HG02885 (cell line): ENCODE data around the gene H3-3A.
A peak's percentile ranks its signal among the peaks of the same experiment; 100 is the strongest.
"Not testable (repeated sequence)": the region's sequence is repeated elsewhere in the genome, so short reads cannot be mapped to it uniquely, and the experiment has no call there.

Experiments used
- ATAC-seq: cut with Tn5 transposase; IDR thresholded peaks from one replicate; pipeline ENCODE4 v1.9.1; 2021; ENCODE audit warnings: mild to moderate bottlenecking; ENCODE audit not compliant: unreplicated experiment, poor library complexity

H3-3A gene

DNA sequence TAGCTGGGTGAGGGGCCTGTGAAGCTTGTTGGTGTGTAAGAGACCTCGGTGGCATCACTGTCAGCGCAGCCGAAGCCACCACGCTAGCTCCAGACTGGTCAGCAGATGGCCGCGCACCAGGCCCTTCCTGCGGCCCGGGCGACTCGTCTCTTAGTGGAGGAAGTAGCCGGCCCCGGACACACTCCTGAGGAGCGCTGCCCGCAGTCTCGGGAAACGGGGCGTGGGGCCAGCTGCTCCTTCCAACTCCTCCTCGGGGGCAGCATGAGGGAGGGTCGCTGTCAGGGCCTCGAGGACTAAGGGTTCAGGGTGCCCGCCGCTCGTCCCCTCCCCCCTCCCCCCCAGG is 20.4 kb downstream of the H3-3A start:
- ATAC-seq, result peak; percentile 34

GRCh38 chr1:226083302-226084101 is 21.0 kb downstream of the H3-3A start:
- ATAC-seq, result peak; percentile 92

- no peak for ATAC-seq
Observed at GRCh38 chr1:226085675-226086285, 23.3 kb downstream of the H3-3A start.

GRCh38 chr1:226086776-226087175 is 24.3 kb downstream of the H3-3A start:
- no peak for ATAC-seq

DNA sequence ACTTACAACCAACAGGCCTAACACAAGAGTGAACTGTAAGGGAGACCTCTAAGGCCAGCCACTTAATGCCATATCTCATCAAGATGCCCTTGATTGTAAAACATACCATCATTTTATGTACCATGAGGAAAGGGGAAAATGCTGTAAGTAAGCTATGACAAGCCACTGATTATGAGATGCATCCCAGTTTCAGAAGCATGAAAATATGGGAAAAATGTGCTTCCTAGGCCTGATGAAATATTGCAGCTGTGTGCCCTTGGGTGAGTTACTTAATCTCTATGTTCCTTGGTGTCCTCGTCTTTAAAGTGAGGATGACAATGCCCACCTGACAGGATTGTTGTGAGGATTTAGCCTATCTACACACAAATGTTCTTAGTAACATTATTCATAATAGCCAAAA is 28.9 kb downstream of the H3-3A start:
- ATAC-seq, result no peak

GRCh38 chr1:226092048-226092820 is 29.7 kb downstream of the H3-3A start:
- ATAC-seq, result not testable (repeated sequence)

GRCh38 chr1:226092965-226093364 is 30.4 kb downstream of the H3-3A start:
- no peak for ATAC-seq

GRCh38 chr1:226093621-226094020 is 31.1 kb downstream of the H3-3A start:
- ATAC-seq, result no peak

DNA sequence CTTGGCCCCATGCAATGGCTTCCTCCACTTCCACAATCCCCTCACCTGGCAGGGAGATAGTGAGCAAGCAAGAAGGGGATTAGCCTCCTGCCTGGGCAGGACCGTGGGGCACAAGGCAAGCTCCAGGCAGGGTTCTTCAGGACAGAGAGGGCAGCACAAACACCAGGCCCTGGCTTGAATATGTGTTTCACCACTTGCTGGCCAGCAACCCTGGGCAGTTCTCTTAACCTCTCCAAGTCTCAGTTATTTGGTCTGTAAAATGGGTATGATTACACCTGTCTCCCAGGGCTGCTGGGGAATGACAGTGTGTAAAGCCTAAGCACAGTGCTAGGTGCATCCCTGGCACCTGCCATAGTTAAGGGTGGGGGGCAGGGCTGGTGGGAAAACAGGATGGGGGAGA is 31.9 kb downstream of the H3-3A start:
- ATAC-seq, result no peak

DNA sequence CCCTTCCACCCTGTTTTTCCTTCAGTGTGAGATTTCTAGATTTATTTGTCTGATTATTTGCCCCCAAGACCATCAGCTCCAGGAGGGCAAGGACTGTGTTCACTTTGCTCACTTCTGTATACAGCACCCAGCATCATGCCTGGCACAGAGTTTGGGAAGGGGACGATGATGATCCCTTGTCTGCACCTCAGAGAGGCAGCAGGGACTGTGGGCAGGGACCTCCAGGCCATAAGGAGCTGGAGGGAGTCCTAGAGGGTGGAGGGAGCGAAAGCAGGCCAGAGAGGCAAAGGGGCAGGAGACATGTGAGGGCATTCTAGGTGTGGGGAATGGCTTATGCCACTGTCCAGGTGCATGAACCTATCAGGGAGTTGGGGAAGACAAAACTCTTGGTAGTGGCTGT is 32.8 kb downstream of the H3-3A start:
- no peak for ATAC-seq

- ATAC-seq, result no peak
Observed at GRCh38 chr1:226097866-226098625, 35.5 kb downstream of the H3-3A start.

DNA sequence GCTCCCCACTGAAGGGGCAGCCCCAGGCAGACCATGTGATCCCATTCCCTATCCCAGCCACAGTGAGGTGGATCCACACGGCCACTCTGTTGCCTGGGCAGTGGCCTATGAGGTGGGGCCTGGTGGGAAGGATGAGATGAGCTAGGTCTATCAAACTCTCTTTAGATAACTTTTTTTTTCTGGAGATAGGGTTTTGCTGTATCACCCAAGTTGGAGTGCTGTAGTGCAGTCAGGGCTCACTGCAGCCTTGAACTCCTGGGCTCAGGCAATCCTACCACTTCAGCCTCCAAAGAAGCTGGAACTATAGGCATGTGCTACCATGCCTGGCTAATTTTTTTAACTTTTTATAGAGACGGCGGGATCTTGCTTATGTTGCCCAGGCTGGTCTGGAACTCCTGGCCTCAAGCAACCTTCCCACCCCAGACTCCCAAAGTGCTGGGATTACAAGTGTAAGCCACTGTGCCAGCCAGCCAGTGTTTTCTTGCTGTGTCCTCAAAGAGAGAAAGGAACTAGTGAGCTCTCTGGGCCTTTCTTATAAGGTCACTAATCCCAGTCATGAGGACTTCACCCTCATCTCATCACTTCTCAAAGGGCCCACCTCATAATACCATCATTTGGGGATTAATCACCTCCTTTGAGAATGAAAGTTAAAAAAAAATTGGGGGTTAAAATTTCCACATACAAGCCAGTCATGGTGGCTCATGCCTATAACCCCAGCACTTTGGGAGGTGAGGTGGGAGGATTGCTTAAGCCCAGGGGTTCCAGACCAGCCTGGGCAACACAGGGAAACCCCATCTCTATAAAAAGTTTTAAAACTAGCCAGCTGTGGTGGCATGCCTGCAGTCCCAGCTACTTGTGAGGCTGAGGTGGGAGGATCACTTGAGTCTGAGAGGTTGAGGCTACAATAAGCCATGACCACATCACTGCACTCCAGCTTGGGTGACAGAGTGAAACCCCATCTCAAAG is 36.6 kb downstream of the H3-3A start:
- ATAC-seq, result no peak

GRCh38 chr1:226100436-226101391 is 38.2 kb downstream of the H3-3A start:
- ATAC-seq, result peak; percentile 52

GRCh38 chr1:226104671-226105121 is 42.2 kb downstream of the H3-3A start:
- no peak for ATAC-seq

- no peak for ATAC-seq
Observed at GRCh38 chr1:226107471-226108460, 45.2 kb downstream of the H3-3A start.

DNA sequence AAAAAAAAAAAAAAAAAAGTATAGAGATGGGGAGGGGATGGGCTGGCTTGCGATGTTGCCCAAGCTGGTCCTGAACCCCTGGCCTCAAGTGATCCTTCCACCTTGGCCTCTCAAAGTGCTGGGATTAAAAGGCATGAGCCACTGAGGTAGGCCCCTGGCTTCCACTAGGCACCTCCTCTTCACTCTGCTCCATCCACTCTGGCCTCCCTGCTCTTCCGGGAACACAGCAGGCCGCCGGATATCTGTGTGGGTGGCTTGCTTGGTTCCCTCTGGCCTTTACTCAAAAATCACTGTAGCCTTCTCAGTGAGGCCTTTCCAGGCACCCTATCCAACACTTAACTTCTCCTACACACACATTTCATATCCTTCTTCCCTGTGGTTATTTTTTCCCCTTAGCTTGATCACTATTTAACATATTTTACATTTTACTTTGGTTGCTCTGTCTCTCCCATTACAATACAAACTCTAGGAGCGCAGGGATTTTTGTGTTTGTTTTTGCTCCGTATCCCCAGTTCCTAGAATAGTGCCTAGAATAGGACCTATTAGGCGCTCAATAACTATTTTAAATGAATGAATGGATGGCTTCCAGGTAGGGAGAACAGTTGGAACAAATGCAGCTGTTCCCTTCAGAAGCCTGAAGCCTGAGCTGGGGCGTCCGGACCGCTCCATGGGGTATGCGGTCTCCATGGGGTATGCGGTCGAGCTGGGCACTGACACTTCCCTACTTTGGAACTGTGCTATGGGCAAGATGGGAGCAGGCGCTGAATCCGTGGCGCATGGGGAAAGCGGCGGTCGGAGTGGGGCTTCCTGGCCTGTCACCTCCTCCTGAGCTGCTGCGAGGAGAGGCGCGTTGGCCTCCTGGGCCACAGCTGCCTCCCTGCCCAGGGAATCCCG is 46.7 kb downstream of the H3-3A start:
- ATAC-seq, result no peak
